Body of pancreas (tissue), 4 donors: ENCODE results near the gene BACE1. TPM values are rescaled to one million over a fixed set of nuclear protein-coding genes. Genes with fewer than 3 reads are reported as not detected.
"Not testable (repeated sequence)": the region's sequence is repeated elsewhere in the genome, so short reads cannot be mapped to it uniquely, and the experiment has no call there.

Source experiments
- ATAC-seq: fragments of 150-250 bp; one replicate; pipeline ENCODE4 v1.9.1; 2016
- DNase-seq, 4 donors: peaks; one replicate each; pipeline ENCODE4 v3.0.0-alpha.2; 2019
- H3K27ac ChIP-seq, 4 donors: fragments of 200-600 bp; sonication (generic); 1 replicate in 3 of 4; 2 replicates in 1 of 4; pipeline versions ENCODE4 v1.5.1 to v1.6.1; 2016 to 2019; ENCODE audit warnings: mild to moderate bottlenecking in 1 of 4, mixed read lengths in 1 of 4, moderate library complexity in 1 of 4
- H3K27me3 ChIP-seq, 2 donors: fragments of 200-600 bp; sonication (generic); one replicate each; pipeline ENCODE4 v1.6.0; 2016; ENCODE audit warnings: mild to moderate bottlenecking in 1 of 2
- H3K36me3 ChIP-seq, 2 donors: fragments of 200-600 bp; sonication (generic); replicated peaks in 1 of 2; 2 replicates each; pipeline ENCODE4 v1.5.1; 2016; ENCODE audit warnings: low read depth in 2 of 2; ENCODE audit not compliant: insufficient read depth in 1 of 2
- H3K4me1 ChIP-seq: fragments of 200-600 bp; sonication (generic); one replicate; pipeline ENCODE4 v1.6.0; 2016
- H3K4me3 ChIP-seq, 2 donors: fragments of 200-600 bp; sonication (generic); 1 replicate in 1 of 2; 2 replicates in 1 of 2; pipeline ENCODE4 v1.5.1; 2016 to 2019
- H3K9me3 ChIP-seq, 3 donors: fragments of 200-600 bp; sonication (generic); 1 replicate in 2 of 3; 2 replicates in 1 of 3; pipeline ENCODE4 v1.5.1; 2016
- CTCF ChIP-seq, 7 experiments: fragments of 450-650 bp in 4 of 7; fragments of 200-600 bp in 3 of 7; sonication (generic) in 3 of 7; IDR thresholded peaks; one replicate each; pipeline ENCODE4 v1.5.1; 2016 to 2019; ENCODE audit warnings: antibody characterized with exemption in 7 of 7
- POLR2A ChIP-seq, 3 donors: fragments of 450-650 bp; IDR thresholded peaks; one replicate each; pipeline ENCODE4 v1.6.1; 2016; ENCODE audit warnings: antibody characterized with exemption in 3 of 3, mild to moderate bottlenecking in 2 of 3
- WGBS, 2 donors: methylation state at CpG; one replicate each; pipeline ENCODE4 v1.1.5; 2017; 5-methylcytosine and 5-hydroxymethylcytosine counted together
- intact Hi-C: fragments of 100-400 bp; cut with DNase I; formaldehyde crosslinking; loops from one replicate; pipeline ENCODE4 v1.15.1; 2023
- total RNA-seq, 2 donors: library from RNA; depleted of rRNA; stranded (reverse); fragments of >200 nt; gene quantifications; one replicate each; pipeline ENCODE4 v1.1.0, GENCODE V29; 2016

BACE1 gene
- total RNA-seq, 2 donors from 2014 or later: 47.0 to 70.5 TPM

- DNase-seq (no peak), ATAC-seq (no peak)
- 84 to 92% methylated on average over 2 of the region's 2 CpGs for WGBS, 2 donors
- Histone ChIP-seq H3K4me1 (peaks cover 13% of the 10 kb centered on the region), H3K36me3 (no peaks in the 10 kb centered on the region), H3K27ac (no peak overlapping the region), H3K4me3 (no peak overlapping the region), H3K27me3 (no peaks in the 10 kb centered on the region), H3K9me3 (no peaks in the 10 kb centered on the region)
- no peak for TF ChIP-seq POLR2A (IDR thresholded peaks at IDR 0.05)
- no peak for TF ChIP-seq CTCF (IDR thresholded peaks at IDR 0.05)
- intact Hi-C loops: no loop called here
These were observed 37.7 kb downstream of the BACE1 start for GRCh38 chr11:117278347-117278746.

GRCh38 chr11:117273550-117274289 lies 42.3 kb downstream of the BACE1 start:
- Histone ChIP-seq H3K27ac (no peak overlapping the region), H3K27me3 (no peaks in the 10 kb centered on the region), H3K4me1 (no peaks in the 10 kb centered on the region), H3K4me3 (no peak overlapping the region), H3K36me3 (no peaks in the 10 kb centered on the region), H3K9me3 (no peaks in the 10 kb centered on the region)
- intact Hi-C loops: no loop called here
- ATAC-seq: no peak
- TF ChIP-seq POLR2A (IDR thresholded peaks at IDR 0.05) (no peak), CTCF (IDR thresholded peaks at IDR 0.05) (no peak)
- no peak for DNase-seq
- 89 to 91% methylated on average over 9 of the region's 9 CpGs for WGBS, 2 donors

- H3K27ac ChIP-seq, H3K9me3 ChIP-seq, H3K4me3 ChIP-seq, H3K36me3 ChIP-seq, DNase-seq, intact Hi-C loops, H3K4me1 ChIP-seq, ATAC-seq, H3K27me3 ChIP-seq: not testable (repeated sequence)
- 93% methylated on average over 5 of the region's 5 CpGs for WGBS, 2 donors
These were observed 43.9 kb downstream of the BACE1 start for GRCh38 chr11:117272175-117272574.

GRCh38 chr11:117271208-117271607 lies 44.8 kb downstream of the BACE1 start:
- Histone ChIP-seq H3K27ac (no peak overlapping the region), H3K4me3 (no peak overlapping the region), H3K9me3 (no peaks in the 10 kb centered on the region), H3K36me3 (no peaks in the 10 kb centered on the region), H3K27me3 (no peaks in the 10 kb centered on the region), H3K4me1 (no peaks in the 10 kb centered on the region)
- ATAC-seq (no peak), DNase-seq (no peak)
- WGBS, 2 donors: 88 to 95% methylated on average over 4 of the region's 4 CpGs
- no peak for TF ChIP-seq POLR2A (IDR thresholded peaks at IDR 0.05)
- TF ChIP-seq CTCF (IDR thresholded peaks at IDR 0.05): no peak
- intact Hi-C loops: no loop called here

- intact Hi-C loops: no loop called here
- ATAC-seq: no peak
These were observed 46.2 kb downstream of the BACE1 start for GRCh38 chr11:117269856-117270255.

More at GRCh38 chr11:117269856-117270255, 46.2 kb downstream of the BACE1 start:
- H3K27me3 ChIP-seq: no peaks in the 10 kb centered on the region
- no peak for DNase-seq
- no peaks in the 10 kb centered on the region for H3K9me3 ChIP-seq
- 85 to 86% methylated on average over 2 of the region's 2 CpGs for WGBS, 2 donors
- H3K4me1 ChIP-seq: no peaks in the 10 kb centered on the region
- H3K27ac ChIP-seq: no peak overlapping the region
- no peaks in the 10 kb centered on the region for H3K36me3 ChIP-seq
- H3K4me3 ChIP-seq: no peak overlapping the region
- TF ChIP-seq POLR2A (IDR thresholded peaks at IDR 0.05): no peak
- TF ChIP-seq CTCF (IDR thresholded peaks at IDR 0.05): no peak
